Pons (tissue), 1 donor: ENCODE data around the gene FAM124A.
"Not testable (repeated sequence)": the region's sequence is repeated elsewhere in the genome, so short reads cannot be mapped to it uniquely, and the experiment has no call there.

ENCODE experiments used
- DNase-seq: peaks from one replicate; pipeline ENCODE4 v3.0.0-alpha.2; 2016; ENCODE audit warnings: low spot score

Gene FAM124A

GRCh38 chr13:51271528-51272085, 49.4 kb downstream of the FAM124A start:
- no peak for DNase-seq

- peak; percentile 70 for DNase-seq
Observed at GRCh38 chr13:51275101-51275500, 52.9 kb downstream of the FAM124A start.

- DNase-seq = no peak
Observed at GRCh38 chr13:51276636-51277035, 54.4 kb downstream of the FAM124A start.

- no peak for DNase-seq
Observed at GRCh38 chr13:51277928-51278327, 55.7 kb downstream of the FAM124A start.

GRCh38 chr13:51278426-51279130, 56.4 kb downstream of the FAM124A start:
- DNase-seq = no peak

GRCh38 chr13:51280379-51280940, 58.3 kb downstream of the FAM124A start:
- no peak for DNase-seq

GRCh38 chr13:51282322-51282721, 60.1 kb downstream of the FAM124A start:
- no peak for DNase-seq

GRCh38 chr13:51282923-51283322, 60.7 kb downstream of the FAM124A start:
- not testable (repeated sequence) for DNase-seq

GRCh38 chr13:51283371-51283770, 61.2 kb downstream of the FAM124A start:
- peak; percentile 7 for DNase-seq

- DNase-seq = peak; percentile 2
Observed at GRCh38 chr13:51284339-51284738, 62.1 kb downstream of the FAM124A start.

- DNase-seq = peak; percentile 86
Observed at GRCh38 chr13:51286135-51287002, 64.2 kb downstream of the FAM124A start.

- DNase-seq = no peak
Observed at GRCh38 chr13:51287758-51288157, 65.6 kb downstream of the FAM124A start.

- DNase-seq = not testable (repeated sequence)
Observed at GRCh38 chr13:51288254-51288653, 66.1 kb downstream of the FAM124A start.

- peak; percentile 19 for DNase-seq
Observed at GRCh38 chr13:51291341-51291740, 69.1 kb downstream of the FAM124A start.

- no peak for DNase-seq
Observed at GRCh38 chr13:51292000-51292565, 69.9 kb downstream of the FAM124A start.

GRCh38 chr13:51297556-51297955, 75.4 kb downstream of the FAM124A start:
- no peak for DNase-seq

- no peak for DNase-seq
Observed at GRCh38 chr13:51298812-51299211, 76.6 kb downstream of the FAM124A start.

- no peak for DNase-seq
Observed at GRCh38 chr13:51303063-51303552, 80.9 kb downstream of the FAM124A start.

GRCh38 chr13:51303882-51304281, 81.7 kb downstream of the FAM124A start:
- DNase-seq = no peak

GRCh38 chr13:51305271-51305967, 83.2 kb downstream of the FAM124A start:
- DNase-seq = no peak

GRCh38 chr13:51308781-51309180, 86.6 kb downstream of the FAM124A start:
- DNase-seq = no peak
